CD8-positive, alpha-beta memory T cell (primary cell): ENCODE results near the gene NDUFV2. TPM values are rescaled to one million over a fixed set of nuclear protein-coding genes. Genes with fewer than 3 reads are reported as not detected.

Experiments
- CTCF ChIA-PET: fragments of 350-600 bp; sonication (Branson Sonifier 250); formaldehyde crosslinking; loops from one replicate; lab custom pipeline; 2021; ENCODE audit warnings: antibody characterized with exemption; lab: Charles Lee
- POLR2A ChIA-PET: fragments of 350-600 bp; sonication (Branson Sonifier 250); formaldehyde crosslinking; loops from one replicate; lab custom pipeline; 2021; ENCODE audit warnings: antibody characterized with exemption; lab: Charles Lee
- DNase-seq, 5 donors: peaks; one replicate each; pipeline versions ENCODE4 v3.0.0 to v3.0.0-alpha.2; 2020 to 2022; ENCODE audit warnings: mixed read lengths in 1 of 5
- H3K27ac ChIP-seq: one replicate; pipeline ENCODE4 v1.7.0; 2013; ENCODE audit warnings: low read depth, mild to moderate bottlenecking, low read length, moderate library complexity
- H3K27me3 ChIP-seq: 2 replicates; pipeline ENCODE4 v1.7.0; 2013; ENCODE audit warnings: low read length, mild to moderate bottlenecking; ENCODE audit not compliant: insufficient read depth, poor library complexity, severe bottlenecking
- H3K36me3 ChIP-seq: 2 replicates; pipeline ENCODE4 v1.7.0; 2013; ENCODE audit warnings: mild to moderate bottlenecking, low read length, moderate library complexity; ENCODE audit not compliant: insufficient read depth
- H3K4me1 ChIP-seq: 2 replicates; pipeline ENCODE4 v1.7.0; 2013; ENCODE audit warnings: mild to moderate bottlenecking, low read length, moderate library complexity; ENCODE audit not compliant: insufficient read depth
- H3K4me3 ChIP-seq: 2 replicates; pipeline ENCODE4 v1.7.0; 2013; ENCODE audit warnings: mild to moderate bottlenecking, low read length
- H3K9me3 ChIP-seq: 2 replicates; pipeline ENCODE4 v1.7.0; 2013; ENCODE audit warnings: mild to moderate bottlenecking, low read length
- H3K27ac Mint-ChIP-seq, 8 donors: one replicate each; pipeline ENCODE4 v1.8.0; 2020 to 2021; ENCODE audit warnings: mixed read lengths in 8 of 8, mild to moderate bottlenecking in 6 of 8, inconsistent platforms in 3 of 8, moderate library complexity in 3 of 8
- H3K27me3 Mint-ChIP-seq, 2 donors: one replicate each; pipeline ENCODE4 v1.8.0; 2020 to 2021; ENCODE audit warnings: mixed read lengths in 2 of 2, mild to moderate bottlenecking in 1 of 2, moderate library complexity in 1 of 2
- H3K36me3 Mint-ChIP-seq, 3 donors: one replicate each; pipeline ENCODE4 v1.8.0; 2020 to 2021; ENCODE audit warnings: mixed read lengths in 3 of 3, inconsistent platforms in 1 of 3, mild to moderate bottlenecking in 1 of 3
- H3K4me1 Mint-ChIP-seq, 3 donors: one replicate each; pipeline ENCODE4 v1.8.0; 2020 to 2021; ENCODE audit warnings: mixed read lengths in 3 of 3, inconsistent platforms in 1 of 3, mild to moderate bottlenecking in 1 of 3
- H3K4me3 Mint-ChIP-seq, 7 donors: one replicate each; pipeline ENCODE4 v1.8.0; 2020 to 2021; ENCODE audit warnings: mixed read lengths in 7 of 7, mild to moderate bottlenecking in 6 of 7, moderate library complexity in 4 of 7, inconsistent platforms in 2 of 7
- H3K9me3 Mint-ChIP-seq, 5 donors: one replicate each; pipeline ENCODE4 v1.8.0; 2020 to 2022; ENCODE audit warnings: mixed read lengths in 5 of 5, mild to moderate bottlenecking in 3 of 5, moderate library complexity in 2 of 5, inconsistent platforms in 1 of 5
- polyA plus RNA-seq: library from polyadenylated mRNA; unstranded; fragments of 300-500 nt; fragmentation: Illumina TruSeq; gene quantifications from one replicate; pipeline ENCODE4 v1.2.3, GENCODE V29; 2021
- total RNA-seq, 2 experiments: library from RNA; stranded (reverse); gene quantifications; one replicate each; pipeline ENCODE4 v1.2.3, GENCODE V29; 2021

NDUFV2 gene
- total and polyA plus RNA-seq, 3 experiments from 2014 or later: 187 to 331 (median 324) TPM

DNA sequence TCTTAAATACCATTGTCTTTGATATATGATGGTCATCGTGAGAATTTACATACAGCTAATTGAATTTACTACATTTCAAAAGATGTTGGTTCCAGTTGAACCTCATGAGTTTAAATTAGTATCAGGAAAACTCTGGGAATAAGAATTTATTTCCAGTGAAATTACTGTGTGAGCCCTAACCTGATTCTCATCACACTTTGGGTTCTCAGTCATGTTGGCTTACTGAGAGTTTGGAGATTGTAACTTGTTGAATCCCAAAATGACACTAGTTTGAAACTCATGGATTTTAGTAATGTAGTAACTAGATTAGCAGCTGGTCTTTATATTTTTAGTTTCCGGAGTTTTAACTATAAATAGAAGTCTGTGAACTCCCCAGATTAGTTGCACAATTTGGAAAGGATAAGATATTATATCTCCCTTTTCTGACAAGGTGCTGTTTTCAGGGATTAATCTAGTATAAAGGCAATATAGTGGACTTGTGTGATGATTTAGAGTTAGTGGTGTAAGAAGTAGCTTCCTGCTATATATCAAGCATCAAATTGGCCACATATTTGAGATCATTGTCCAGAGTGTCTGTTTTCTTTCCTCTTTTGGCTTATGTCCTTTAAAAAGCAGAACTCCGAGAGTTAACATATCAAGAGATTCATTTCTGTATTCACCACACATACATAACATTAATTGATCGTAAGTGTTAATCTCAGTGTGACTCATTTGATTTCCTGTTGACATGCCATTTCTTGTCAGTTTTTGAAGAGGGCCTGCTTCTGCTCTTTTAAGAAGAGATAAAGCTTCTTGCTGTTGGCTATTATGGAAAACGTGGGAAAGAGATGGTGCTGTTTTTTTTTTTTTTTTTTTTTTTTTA is 15.7 kb downstream of the NDUFV2 start:
- H3K4me1 Mint-ChIP-seq: peaks cover 87 to 92% (median 91%) of the 10 kb centered on the region in 3 donors
- no peaks in the 10 kb centered on the region for H3K27me3 Mint-ChIP-seq
- CTCF ChIA-PET: interaction anchor here (0.8 to 4.6 kb wide), 8 partner anchors 8 to 44 kb away, joined by 3 to 28 read pairs (median 4); partner anchors contain the start of gene ANKRD12
- H3K27ac ChIP-seq: peak overlapping the region; percentile 76
- no peaks in the 10 kb centered on the region for H3K9me3 ChIP-seq
- peaks cover 82% of the 10 kb centered on the region for H3K4me1 ChIP-seq
- DNase-seq: peak in 2 of 5 donors; percentile 37 to 43
- peaks cover 0 to 48% (median 5%) of the 10 kb centered on the region in 3 donors for H3K36me3 Mint-ChIP-seq
- H3K4me3 ChIP-seq: peak overlapping the region; percentile 43
- no peaks in the 10 kb centered on the region for H3K27me3 ChIP-seq
- POLR2A ChIA-PET: interaction anchor here (0.9 to 11.4 kb wide), 8 partner anchors 8 to 30 kb away, joined by 3 to 167 read pairs (median 12); partner anchors contain the start of genes ANKRD12 and NDUFV2
- no peaks in the 10 kb centered on the region for H3K9me3 Mint-ChIP-seq
- H3K4me3 Mint-ChIP-seq: peak overlapping the region; percentile 82 to 94 (median 88)
- H3K36me3 ChIP-seq: peaks cover 8% of the 10 kb centered on the region
- peak overlapping the region; percentile 91 to 99 (median 97) for H3K27ac Mint-ChIP-seq

- peak overlapping the region; percentile 80 to 99 (median 90) for H3K27ac Mint-ChIP-seq
- peaks cover 74 to 86% (median 82%) of the 10 kb centered on the region in 3 donors for H3K4me1 Mint-ChIP-seq
- Histone ChIP-seq H3K4me3 (peak overlapping the region; percentile 16), H3K27ac (peak overlapping the region; percentile 41), H3K4me1 (peaks cover 69% of the 10 kb centered on the region), H3K9me3 (no peaks in the 10 kb centered on the region), H3K36me3 (peaks cover 22% of the 10 kb centered on the region), H3K27me3 (no peaks in the 10 kb centered on the region)
- peak overlapping the region; percentile 0 to 76 (median 69) for H3K4me3 Mint-ChIP-seq
- H3K36me3 Mint-ChIP-seq: peaks cover 0 to 57% (median 12%) of the 10 kb centered on the region in 3 donors
- ChIA-PET POLR2A (interaction anchor here (11.4 kb wide), 1 partner anchor 16 kb away, joined by 167 read pairs; the partner anchor contains the start of gene ANKRD12), CTCF (interaction anchor here (1.4 kb wide), 1 partner anchor 14 kb away, joined by 4 read pairs; no protein-coding TSS in a partner anchor)
- H3K27me3 Mint-ChIP-seq: no peaks in the 10 kb centered on the region
- H3K9me3 Mint-ChIP-seq: no peaks in the 10 kb centered on the region
- DNase-seq: peak in 2 of 5 donors; percentile 35 to 36
Measured at GRCh38 chr18:9120796-9121195, 18.3 kb downstream of the NDUFV2 start.

- CTCF ChIA-PET: interaction anchor here (0.9 to 1.7 kb wide), 3 partner anchors 12 to 20 kb away, joined by 4 to 9 read pairs (median 5); no protein-coding TSS in a partner anchor
- no peak overlapping the region for H3K4me3 Mint-ChIP-seq
Measured at GRCh38 chr18:9123520-9123919, 21.0 kb downstream of the NDUFV2 start.

GRCh38 chr18:9124824-9125223 is 22.3 kb downstream of the NDUFV2 start:
- CTCF ChIA-PET: interaction anchor here (1.5 to 2.6 kb wide), 3 partner anchors 7 to 22 kb away, joined by 3 to 22 read pairs (median 5); partner anchors contain the start of gene ANKRD12
- POLR2A ChIA-PET: interaction anchor here (0.7 to 1.5 kb wide), 2 partner anchors 11 to 23 kb away, joined by 3 to 18 read pairs; partner anchors contain the start of gene ANKRD12

More at GRCh38 chr18:9123520-9123919, 21.0 kb downstream of the NDUFV2 start:
- peaks cover 47% of the 10 kb centered on the region for H3K36me3 ChIP-seq
- POLR2A ChIA-PET: interaction anchor here (11.4 kb wide), 1 partner anchor 13 kb away, joined by 167 read pairs; the partner anchor contains the start of gene ANKRD12
- no peak for DNase-seq
- H3K27me3 ChIP-seq: no peaks in the 10 kb centered on the region
- H3K9me3 Mint-ChIP-seq: no peaks in the 10 kb centered on the region
- no peak overlapping the region for H3K27ac ChIP-seq
- peaks cover 2 to 74% (median 21%) of the 10 kb centered on the region in 3 donors for H3K36me3 Mint-ChIP-seq
- no peaks in the 10 kb centered on the region for H3K9me3 ChIP-seq
- peaks cover 53% of the 10 kb centered on the region for H3K4me1 ChIP-seq
- H3K4me3 ChIP-seq: no peak overlapping the region
- H3K4me1 Mint-ChIP-seq: peaks cover 58 to 75% (median 70%) of the 10 kb centered on the region in 3 donors
- H3K27ac Mint-ChIP-seq: peak overlapping the region; percentile 25 to 71 (median 52)
- H3K27me3 Mint-ChIP-seq: no peaks in the 10 kb centered on the region

DNA sequence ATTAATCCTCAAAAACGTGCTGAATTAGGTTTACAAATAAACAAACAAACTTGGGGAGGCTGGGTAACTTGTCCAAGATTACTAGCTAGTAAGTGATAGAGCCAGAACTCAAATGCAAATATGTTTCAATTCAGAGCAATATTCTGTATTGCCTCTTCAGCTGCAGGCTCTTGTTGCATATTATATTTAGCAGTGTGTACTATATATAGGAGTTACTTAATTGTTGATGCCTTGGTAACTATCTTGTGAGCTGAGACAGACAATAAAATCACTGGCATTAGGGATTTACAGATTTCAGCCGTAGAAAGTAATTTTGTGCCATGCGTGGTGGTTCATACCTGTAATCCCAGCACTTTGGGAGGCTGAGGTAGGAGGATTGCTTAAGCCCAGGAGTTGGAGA is 23.8 kb downstream of the NDUFV2 start:
- H3K9me3 ChIP-seq: no peaks in the 10 kb centered on the region
- Mint-ChIP-seq H3K27me3 (no peaks in the 10 kb centered on the region), H3K4me1 (peaks cover 46 to 71% (median 62%) of the 10 kb centered on the region in 3 donors), H3K36me3 (peaks cover 4 to 80% (median 26%) of the 10 kb centered on the region in 3 donors), H3K27ac (peak overlapping the region in 2 of 8 donors; percentile 17 to 56), H3K4me3 (no peak overlapping the region), H3K9me3 (no peaks in the 10 kb centered on the region)
- ChIA-PET CTCF (interaction anchor here (0.8 to 2.6 kb wide), 7 partner anchors 9 to 53 kb away, joined by 3 to 22 read pairs (median 3); partner anchors contain the start of gene ANKRD12), POLR2A (interaction anchor here (0.8 to 1.5 kb wide), 4 partner anchors 9 to 23 kb away, joined by 3 to 18 read pairs (median 5); partner anchors contain the start of gene ANKRD12)
- peaks cover 55% of the 10 kb centered on the region for H3K36me3 ChIP-seq
- no peak overlapping the region for H3K4me3 ChIP-seq
- no peak overlapping the region for H3K27ac ChIP-seq
- DNase-seq: no peak
- H3K4me1 ChIP-seq: peaks cover 40% of the 10 kb centered on the region
- H3K27me3 ChIP-seq: no peaks in the 10 kb centered on the region

More at GRCh38 chr18:9124824-9125223, 22.3 kb downstream of the NDUFV2 start:
- no peaks in the 10 kb centered on the region for H3K9me3 Mint-ChIP-seq
- H3K4me1 Mint-ChIP-seq: peaks cover 54 to 75% (median 69%) of the 10 kb centered on the region in 3 donors
- H3K4me1 ChIP-seq: peaks cover 41% of the 10 kb centered on the region
- no peak for DNase-seq
- H3K4me3 ChIP-seq: no peak overlapping the region
- H3K36me3 ChIP-seq: peaks cover 53% of the 10 kb centered on the region
- H3K27me3 Mint-ChIP-seq: no peaks in the 10 kb centered on the region
- H3K27ac ChIP-seq: no peak overlapping the region
- H3K4me3 Mint-ChIP-seq: no peak overlapping the region
- no peaks in the 10 kb centered on the region for H3K27me3 ChIP-seq
- H3K27ac Mint-ChIP-seq: no peak overlapping the region
- H3K9me3 ChIP-seq: no peaks in the 10 kb centered on the region
- H3K36me3 Mint-ChIP-seq: peaks cover 4 to 77% (median 25%) of the 10 kb centered on the region in 3 donors

DNA sequence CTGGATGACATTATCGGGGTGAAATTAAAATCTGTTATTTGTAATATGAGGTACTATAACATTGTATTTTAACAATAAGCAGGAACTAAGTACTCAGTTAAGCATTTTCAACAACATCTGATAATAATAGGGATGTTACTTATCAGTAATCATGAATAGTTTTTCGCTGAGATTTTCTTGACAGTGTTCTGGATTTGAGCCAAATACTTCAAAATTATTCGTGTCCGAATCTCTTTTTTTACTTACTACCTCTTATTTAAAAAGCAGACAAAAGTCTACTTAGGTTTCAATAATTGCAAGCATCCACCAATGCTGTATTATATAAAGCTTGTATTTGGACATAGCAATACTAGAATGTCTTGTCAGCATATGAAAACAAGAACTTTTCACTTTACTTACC is 27.7 kb downstream of the NDUFV2 start:
- CTCF ChIA-PET: no interaction called here
- no peak overlapping the region for H3K4me3 Mint-ChIP-seq

GRCh38 chr18:9130806-9131205 is 28.3 kb downstream of the NDUFV2 start:
- H3K9me3 Mint-ChIP-seq: no peaks in the 10 kb centered on the region
- Histone ChIP-seq H3K27me3 (no peaks in the 10 kb centered on the region), H3K4me3 (no peak overlapping the region), H3K36me3 (peaks cover 39% of the 10 kb centered on the region), H3K27ac (no peak overlapping the region), H3K4me1 (peaks cover 54% of the 10 kb centered on the region), H3K9me3 (no peaks in the 10 kb centered on the region)
- H3K4me3 Mint-ChIP-seq: no peak overlapping the region
- ChIA-PET POLR2A (no interaction called here), CTCF (no interaction called here)
- peaks cover 52 to 78% (median 68%) of the 10 kb centered on the region in 3 donors for H3K4me1 Mint-ChIP-seq
- peaks cover 4 to 83% (median 20%) of the 10 kb centered on the region in 3 donors for H3K36me3 Mint-ChIP-seq
- no peaks in the 10 kb centered on the region for H3K27me3 Mint-ChIP-seq
- H3K27ac Mint-ChIP-seq: peak overlapping the region in 5 of 8 donors; percentile 26 to 72 (median 57)
- DNase-seq: no peak

More for the DNA sequence above, 27.7 kb downstream of the NDUFV2 start:
- peaks cover 51 to 78% (median 68%) of the 10 kb centered on the region in 3 donors for H3K4me1 Mint-ChIP-seq
- Histone ChIP-seq H3K4me3 (no peak overlapping the region), H3K4me1 (peaks cover 49% of the 10 kb centered on the region), H3K27ac (no peak overlapping the region), H3K27me3 (no peaks in the 10 kb centered on the region), H3K9me3 (no peaks in the 10 kb centered on the region), H3K36me3 (peaks cover 45% of the 10 kb centered on the region)
- POLR2A ChIA-PET: no interaction called here
- H3K27ac Mint-ChIP-seq: peak overlapping the region in 5 of 8 donors; percentile 15 to 85 (median 61)
- no peak for DNase-seq
- H3K9me3 Mint-ChIP-seq: no peaks in the 10 kb centered on the region
- H3K36me3 Mint-ChIP-seq: peaks cover 4 to 84% (median 23%) of the 10 kb centered on the region in 3 donors
- no peaks in the 10 kb centered on the region for H3K27me3 Mint-ChIP-seq
